Kidney (tissue), 14 donors: ENCODE results near the gene TMEM213. TPM values are rescaled to one million over a fixed set of nuclear protein-coding genes. Genes with fewer than 3 reads are reported as not detected.

ENCODE experiments used
- DNase-seq, 5 donors: peaks; one replicate each; pipeline ENCODE4 v3.0.0-alpha.2; 2013 to 2020
- FAIRE-seq: peaks from 2 replicates; lab custom pipeline; 2012; peaks lifted over from hg19 to GRCh38; lab: Jason Lieb, UNC
- H3K27ac ChIP-seq, 2 donors: one replicate each; pipeline ENCODE4 v1.7.0; 2013; ENCODE audit warnings: low read depth in 2 of 2, low read length in 2 of 2, inconsistent platforms in 1 of 2
- H3K27me3 ChIP-seq: one replicate; pipeline ENCODE4 v1.7.1; 2013; ENCODE audit warnings: low read length, inconsistent platforms; ENCODE audit not compliant: control insufficient read depth, insufficient read depth
- H3K36me3 ChIP-seq, 3 donors: one replicate each; pipeline versions ENCODE4 v1.7.0 to v1.7.1; 2013; ENCODE audit warnings: low read length in 3 of 3, control low read depth in 1 of 3, inconsistent platforms in 1 of 3; ENCODE audit not compliant: insufficient read depth in 3 of 3, control insufficient read depth in 2 of 3
- H3K4me1 ChIP-seq, 3 donors: one replicate each; pipeline versions ENCODE4 v1.7.0 to v1.7.1; 2013; ENCODE audit warnings: low read length in 3 of 3, inconsistent platforms in 1 of 3, low read depth in 1 of 3; ENCODE audit not compliant: control insufficient read depth in 2 of 3, insufficient read depth in 2 of 3
- H3K4me3 ChIP-seq, 3 donors: one replicate each; pipeline versions ENCODE4 v1.7.0 to v1.8.1; 2013; ENCODE audit warnings: low read length in 3 of 3, control low read depth in 1 of 3, inconsistent platforms in 1 of 3
- H3K9ac ChIP-seq, 3 donors: one replicate each; pipeline versions ENCODE4 v1.7.0 to v1.7.1; 2013; ENCODE audit warnings: low read length in 3 of 3, control low read depth in 1 of 3, inconsistent platforms in 1 of 3
- H3K9me3 ChIP-seq, 3 donors: one replicate each; pipeline versions ENCODE4 v1.7.0 to v1.7.1; 2013; ENCODE audit warnings: low read length in 3 of 3, control low read depth in 1 of 3, inconsistent platforms in 1 of 3; ENCODE audit not compliant: control insufficient read depth in 2 of 3, insufficient read depth in 1 of 3
- CTCF ChIP-seq: IDR thresholded peaks from 3 replicates; pipeline ENCODE4 v1.5.1; 2012; ENCODE audit warnings: mild to moderate bottlenecking, moderate library complexity, borderline replicate concordance; ENCODE audit not compliant: insufficient read depth; ENCODE audit errors: extremely low read depth
- intact Hi-C: fragments of 100-400 bp; cut with DNase I; formaldehyde crosslinking; loops from one replicate; pipeline ENCODE4 v1.11.1; 2022
- polyA plus RNA-seq: library from polyadenylated mRNA; stranded (reverse); fragments of 350-450 nt; fragmentation: Illumina TruSeq; extraction: RNeasy Lipid Tissue Mini Kit (QIAGEN cat#74804); gene quantifications from one replicate; pipeline ENCODE4 v1.2.3, GENCODE V29; 2014; ENCODE audit warnings: low read depth, low replicate concordance; ENCODE audit not compliant: insufficient read depth
- total RNA-seq: library from RNA; stranded (reverse); fragmentation: NEBNext Ultra II Directional; extraction: Animal tissue kit (Norgen Biotek cat#: 25700); gene quantifications from one replicate; pipeline ENCODE4 v1.2.1, GENCODE V29; 2021
- donor health status: control.
- donor health status: control.
- donor health status: control.
- donor health status: control.
- donor health status: control.
- donor health status: DM: yes; HTN: yes; CAD: no.
- donor health status: Normal renal cell carcinoma (clear cell type).

TMEM213 gene
- total and polyA plus RNA-seq, 2 donors from 2014 or later: 30.2 to 96.9 TPM

- intact Hi-C loops: no loop called here
- FAIRE-seq: peak; percentile 74
- H3K9ac ChIP-seq: no peak overlapping the region
- H3K4me3 ChIP-seq: no peak overlapping the region
- no peaks in the 10 kb centered on the region for H3K36me3 ChIP-seq
- no peak for TF ChIP-seq CTCF
- H3K4me1 ChIP-seq: no peaks in the 10 kb centered on the region
- DNase-seq: no peak
- no peaks in the 10 kb centered on the region for H3K9me3 ChIP-seq
- no peak overlapping the region for H3K27ac ChIP-seq
- no peaks in the 10 kb centered on the region for H3K27me3 ChIP-seq
These were observed 17.1 kb downstream of the TMEM213 start for GRCh38 chr7:138814816-138815332.

- no peak overlapping the region for H3K27ac ChIP-seq
- H3K4me3 ChIP-seq: no peak overlapping the region
- intact Hi-C loops: no loop called here
- no peaks in the 10 kb centered on the region for H3K36me3 ChIP-seq
- FAIRE-seq (no peak), DNase-seq (no peak)
- no peaks in the 10 kb centered on the region for H3K4me1 ChIP-seq
- H3K9me3 ChIP-seq: no peaks in the 10 kb centered on the region
- no peaks in the 10 kb centered on the region for H3K27me3 ChIP-seq
- H3K9ac ChIP-seq: no peak overlapping the region
- no peak for TF ChIP-seq CTCF
These were observed 18.9 kb downstream of the TMEM213 start for GRCh38 chr7:138816650-138817049.

GRCh38 chr7:138819625-138820024, 21.8 kb downstream of the TMEM213 start:
- intact Hi-C loops: no loop called here
- Histone ChIP-seq H3K9ac (no peak overlapping the region), H3K4me3 (no peak overlapping the region), H3K9me3 (no peaks in the 10 kb centered on the region), H3K27ac (no peak overlapping the region), H3K27me3 (no peaks in the 10 kb centered on the region), H3K4me1 (no peaks in the 10 kb centered on the region), H3K36me3 (no peaks in the 10 kb centered on the region)
- TF ChIP-seq CTCF: no peak
- no peak for DNase-seq
- FAIRE-seq: no peak

DNA sequence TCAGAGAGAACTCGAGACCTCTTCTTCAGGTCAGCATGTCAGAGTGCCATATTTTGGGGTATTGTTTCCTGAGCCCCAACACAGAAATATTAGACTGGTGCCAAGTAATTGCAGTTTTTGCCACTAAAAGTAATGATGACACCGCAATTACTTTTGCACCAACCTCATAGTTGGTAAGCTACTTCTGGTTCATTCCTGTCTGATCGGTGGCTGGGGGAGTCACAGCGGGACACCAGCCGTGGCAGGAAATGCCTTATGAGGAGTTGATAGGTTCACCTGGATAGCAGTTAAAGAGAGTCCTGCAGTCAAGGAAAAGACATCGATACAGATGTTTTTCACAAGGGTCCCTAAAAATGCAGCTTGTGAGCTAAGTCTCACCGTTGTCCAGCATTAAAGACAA, 24.1 kb downstream of the TMEM213 start:
- H3K27me3 ChIP-seq: no peaks in the 10 kb centered on the region
- no peak overlapping the region for H3K27ac ChIP-seq
- H3K4me3 ChIP-seq: no peak overlapping the region
- no peaks in the 10 kb centered on the region for H3K36me3 ChIP-seq
- no peak for DNase-seq
- H3K4me1 ChIP-seq: no peaks in the 10 kb centered on the region
- FAIRE-seq: no peak
- intact Hi-C loops: no loop called here
- no peak for TF ChIP-seq CTCF
- H3K9me3 ChIP-seq: peaks cover 0 to 4% (median 0%) of the 10 kb centered on the region in 3 donors
- no peak overlapping the region for H3K9ac ChIP-seq
